Astrocyte of the cerebellum (primary cell): ENCODE results near the gene MYOG.

Experiments
- DNase-seq: peaks from one replicate; pipeline ENCODE4 v3.0.0-alpha.2; 2011; ENCODE audit warnings: low read depth
- H3K4me3 ChIP-seq: 2 replicates; pipeline ENCODE4 v1.5.1; 2011; ENCODE audit warnings: mild to moderate bottlenecking, low read depth, low read length, moderate library complexity
- CTCF ChIP-seq: IDR thresholded peaks from 2 replicates; pipeline ENCODE4 v1.5.1; 2012; ENCODE audit warnings: low read length, low read depth, moderate library complexity, mild to moderate bottlenecking; ENCODE audit errors: missing control alignments
- in situ Hi-C: cut with HindIII; loops from 2 replicates; pipeline ENCODE4 v1.10.0; 2017; ENCODE audit warnings: low sequenced_read_pairs

MYOG gene

GRCh38 chr1:203103829-203104495 lies 18.1 kb upstream of the MYOG start:
- in situ Hi-C loops, result no loop called here

GRCh38 chr1:203103216-203103615 lies 17.4 kb upstream of the MYOG start:
- no peak overlapping the region for H3K4me3 ChIP-seq
- no peak for TF ChIP-seq CTCF
- in situ Hi-C loops, result no loop called here
- no peak for DNase-seq

More at GRCh38 chr1:203103829-203104495, 18.1 kb upstream of the MYOG start:
- H3K4me3 ChIP-seq, result no peak overlapping the region
- DNase-seq, result no peak
- no peak for TF ChIP-seq CTCF

- no peak for TF ChIP-seq CTCF
- no peak overlapping the region for H3K4me3 ChIP-seq
- no peak for DNase-seq
- in situ Hi-C loops, result no loop called here
Observed at GRCh38 chr1:203101813-203102634, 16.2 kb upstream of the MYOG start.

GRCh38 chr1:203100516-203100869 lies 14.7 kb upstream of the MYOG start:
- DNase-seq, result no peak
- no peak for TF ChIP-seq CTCF
- H3K4me3 ChIP-seq, result no peak overlapping the region
- in situ Hi-C loops, result no loop called here

- no peak overlapping the region for H3K4me3 ChIP-seq
- DNase-seq, result no peak
- in situ Hi-C loops, result no loop called here
- TF ChIP-seq CTCF, result no peak
Observed at GRCh38 chr1:203099805-203100515, 14.1 kb upstream of the MYOG start.

GRCh38 chr1:203098914-203099520 lies 13.2 kb upstream of the MYOG start:
- no peak for TF ChIP-seq CTCF
- H3K4me3 ChIP-seq, result no peak overlapping the region
- in situ Hi-C loops, result no loop called here
- no peak for DNase-seq
